ENCODE data around the gene CDCP1.

GRCh38 chr3:45174234-45174633 is 28.1 kb upstream of the CDCP1 start:
- TF ChIP-seq CTCF (conservative IDR thresholded peaks at IDR 0.05) (no peak), ZFX (IDR thresholded peaks at IDR 0.05) (no peak)
